Stimulated activated CD4-positive, alpha-beta T cell treated with anti-CD3 and anti-CD28 coated beads, Interleukin-1b, Interleukin-23, amount 100 ng/mL, for 48 hours (primary cell): Measurements from ENCODE around the gene STARD5.

Experiments used
- DNase-seq: peaks from one replicate; pipeline ENCODE4 v3.0.0-alpha.2; 2020

The STARD5 gene

GRCh38 chr15:81288616-81289015, 35.3 kb downstream of the STARD5 start:
- no peak for DNase-seq

- no peak for DNase-seq
Observed at GRCh38 chr15:81288040-81288439, 35.9 kb downstream of the STARD5 start.

DNA sequence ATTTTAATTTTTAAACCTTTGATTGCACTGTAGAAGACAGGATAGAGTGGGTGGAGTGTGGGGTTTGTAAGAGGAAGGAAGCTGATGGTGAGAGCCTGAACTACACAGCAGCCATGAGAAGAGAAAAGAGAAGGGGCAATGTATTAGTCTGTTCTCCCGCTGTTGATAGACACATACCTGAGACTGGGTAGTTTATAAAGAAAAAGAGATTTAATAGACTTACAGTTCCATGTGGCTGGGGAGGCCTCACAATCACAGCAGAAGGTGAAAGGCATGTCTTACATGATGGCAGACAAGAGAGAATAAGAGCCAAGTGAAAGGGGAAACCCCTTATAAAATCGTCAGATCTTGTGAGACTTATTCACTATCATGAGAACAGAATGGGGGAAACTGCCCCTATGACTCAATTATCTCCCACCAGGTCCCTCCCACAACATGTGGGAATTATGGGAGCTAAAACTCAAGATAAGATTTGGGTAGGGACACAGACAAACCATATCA, 37.3 kb downstream of the STARD5 start:
- DNase-seq: no peak

DNA sequence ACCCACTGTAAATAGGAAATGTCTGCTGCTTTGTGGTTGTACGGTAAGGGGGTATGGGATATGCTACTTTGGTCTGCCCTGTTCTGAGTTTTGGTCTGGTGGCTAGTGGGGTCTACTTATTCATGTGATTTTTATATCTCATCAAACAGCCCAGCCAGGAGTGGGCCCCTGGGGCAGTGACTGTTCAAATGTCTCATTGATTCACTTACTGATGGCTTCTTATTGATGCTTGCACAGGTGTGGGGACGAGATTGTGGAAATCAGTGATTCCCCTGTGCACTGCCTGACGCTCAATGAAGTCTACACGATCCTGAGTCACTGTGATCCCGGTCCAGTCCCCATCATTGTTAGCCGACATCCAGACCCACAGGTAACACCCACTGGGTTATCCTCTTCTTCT, 38.5 kb downstream of the STARD5 start:
- DNase-seq: no peak

DNA sequence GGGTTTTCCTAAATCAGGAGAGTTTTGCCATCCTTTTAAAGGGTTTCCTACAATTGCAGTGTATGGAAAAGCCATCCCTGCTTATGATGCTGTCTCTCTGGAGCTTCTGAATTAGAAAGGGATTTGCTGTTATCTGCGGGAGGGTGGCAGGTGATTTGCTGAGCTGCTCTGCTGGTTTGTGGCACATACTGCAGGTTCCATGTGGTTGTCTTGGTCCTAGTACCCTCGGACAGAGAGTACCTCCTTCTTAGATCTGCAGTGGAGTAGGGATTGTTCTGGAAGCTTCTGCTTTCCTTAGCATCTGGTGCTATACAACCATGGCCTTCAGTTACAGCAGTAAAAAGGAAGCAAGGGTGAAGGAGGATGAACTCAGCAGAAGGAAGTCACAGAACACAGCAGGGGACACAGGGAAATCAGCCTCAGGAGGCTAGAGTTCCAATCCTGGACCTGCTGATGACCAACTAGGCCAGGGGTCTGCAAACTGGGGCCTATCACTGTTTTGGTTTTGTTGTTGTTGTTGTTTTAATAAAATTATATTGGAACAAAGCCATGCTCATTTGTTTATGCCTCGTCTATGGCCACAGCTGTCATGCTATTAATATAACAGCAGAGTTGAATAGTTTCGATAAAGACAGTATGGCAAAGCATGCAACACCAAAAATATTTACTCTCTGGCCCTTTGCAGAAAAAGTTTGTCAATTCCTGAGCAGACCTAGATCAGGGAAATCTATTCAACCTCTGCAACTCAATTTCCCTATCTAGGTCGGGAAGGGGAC, 39.5 kb downstream of the STARD5 start:
- no peak for DNase-seq

DNA sequence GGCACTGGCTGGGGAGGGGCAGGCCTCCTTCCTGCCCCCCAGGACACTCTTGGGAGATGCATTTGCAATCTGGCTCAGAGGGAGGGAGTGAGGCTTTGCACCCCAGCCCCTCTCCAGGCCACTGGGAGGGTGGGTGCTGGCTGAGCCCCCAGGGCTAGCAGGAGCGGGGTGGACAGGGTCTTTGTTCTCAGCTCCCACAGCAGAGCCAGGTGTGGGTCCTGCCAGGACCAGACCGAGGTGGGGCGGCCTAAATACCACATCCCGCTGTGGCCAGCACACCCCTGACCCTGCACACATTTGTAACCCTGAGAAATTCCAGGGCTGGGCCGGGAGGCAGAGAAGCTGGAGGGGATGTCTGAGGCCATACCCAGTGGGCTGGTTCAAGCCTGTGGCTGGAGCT, 41.0 kb downstream of the STARD5 start:
- DNase-seq: no peak

DNA sequence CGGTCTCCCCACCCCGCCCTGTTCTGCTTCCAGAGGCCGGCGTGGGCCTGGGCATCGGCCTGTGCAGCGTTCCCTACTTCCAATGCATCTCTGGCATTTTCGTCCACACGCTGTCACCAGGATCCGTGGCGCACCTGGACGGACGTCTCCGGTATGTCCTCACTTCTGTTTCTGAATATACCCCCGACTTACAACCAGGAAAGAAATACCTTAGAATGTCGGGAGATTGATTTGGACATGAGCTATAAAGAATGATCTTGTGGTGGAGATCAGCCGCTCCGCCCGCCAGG, 41.4 kb downstream of the STARD5 start:
- no peak for DNase-seq

DNA sequence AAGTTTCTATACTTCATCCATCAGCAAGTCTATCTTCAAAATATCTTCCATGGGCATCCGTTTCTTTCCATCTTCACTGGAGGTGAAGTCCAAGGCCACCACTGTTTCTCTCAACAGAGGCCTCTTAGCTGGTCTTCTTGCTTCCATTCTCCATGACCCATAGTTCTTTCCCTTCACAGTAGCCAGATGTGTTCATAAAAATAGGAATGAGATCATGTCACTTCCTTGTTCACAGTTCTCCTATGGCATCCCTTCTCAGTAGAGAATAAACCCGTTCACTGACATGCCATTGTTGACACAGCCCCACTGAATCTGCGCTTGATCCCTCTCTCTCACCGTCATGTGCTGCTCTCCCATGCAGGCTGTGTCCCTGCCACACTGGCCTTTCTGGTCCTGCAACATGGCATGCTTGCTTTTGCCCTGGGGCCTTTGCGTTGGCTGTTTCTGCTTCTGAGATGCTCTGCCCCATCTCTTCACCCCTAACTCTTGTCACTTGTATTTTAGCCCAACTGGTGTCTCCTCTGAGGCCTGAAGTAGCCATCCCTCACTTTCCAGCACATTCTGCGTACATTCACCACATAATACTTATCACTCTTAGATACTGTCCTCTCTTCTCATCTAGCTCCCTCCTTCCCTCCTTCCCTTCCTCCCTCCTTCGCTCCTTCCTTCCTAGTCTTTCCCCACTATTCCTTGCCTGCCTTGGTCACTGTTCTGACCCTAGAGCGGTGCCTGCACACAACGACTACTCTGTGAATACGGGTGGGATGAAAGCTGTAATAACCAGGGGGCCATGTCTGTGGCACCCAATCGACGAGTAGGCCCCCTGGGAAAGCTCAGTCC, 42.0 kb downstream of the STARD5 start:
- DNase-seq: no peak

DNA sequence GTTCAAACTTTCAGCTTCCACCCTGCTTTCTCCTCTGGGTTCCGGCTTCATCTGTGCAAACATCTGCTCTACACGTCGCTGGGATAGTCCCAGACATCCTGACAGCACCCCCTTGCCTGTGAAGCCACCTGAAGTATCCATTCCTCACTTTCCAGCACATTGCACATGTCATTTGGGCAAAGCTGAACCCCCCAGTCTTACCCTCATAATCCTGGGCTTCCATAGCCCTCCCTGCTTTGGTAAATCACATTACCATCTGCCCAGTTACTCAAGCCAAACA, 42.5 kb downstream of the STARD5 start:
- no peak for DNase-seq

GRCh38 chr15:81280696-81281455, 43.1 kb downstream of the STARD5 start:
- no peak for DNase-seq

- no peak for DNase-seq
Observed at GRCh38 chr15:81279621-81280485, 44.1 kb downstream of the STARD5 start.

- DNase-seq: no peak
Observed at GRCh38 chr15:81278306-81279029, 45.5 kb downstream of the STARD5 start.

GRCh38 chr15:81277851-81278250, 46.1 kb downstream of the STARD5 start:
- DNase-seq: no peak

DNA sequence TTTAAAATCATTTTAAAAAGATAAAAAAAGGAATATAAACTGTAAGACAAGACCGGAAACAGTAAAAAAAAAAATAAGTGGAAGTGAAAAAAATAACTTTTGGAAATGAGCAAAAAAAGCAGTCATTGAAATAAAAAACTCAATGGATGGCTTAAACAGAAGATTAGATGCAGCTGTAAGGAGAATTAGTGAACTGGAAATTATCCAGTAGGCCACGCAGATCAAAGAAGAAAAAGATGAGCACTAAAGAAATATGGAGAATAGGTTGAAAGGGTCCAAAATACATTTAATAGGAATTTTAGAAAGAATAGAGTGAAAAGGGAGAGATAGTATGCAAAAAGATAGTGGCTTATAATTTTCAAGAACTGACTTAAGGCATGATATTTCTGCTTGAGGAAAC, 47.0 kb downstream of the STARD5 start:
- DNase-seq: no peak

- DNase-seq: no peak
Observed at GRCh38 chr15:81275711-81276392, 48.1 kb downstream of the STARD5 start.

- DNase-seq: peak; percentile 81
Observed at GRCh38 chr15:81274931-81275707, 48.8 kb downstream of the STARD5 start.

DNA sequence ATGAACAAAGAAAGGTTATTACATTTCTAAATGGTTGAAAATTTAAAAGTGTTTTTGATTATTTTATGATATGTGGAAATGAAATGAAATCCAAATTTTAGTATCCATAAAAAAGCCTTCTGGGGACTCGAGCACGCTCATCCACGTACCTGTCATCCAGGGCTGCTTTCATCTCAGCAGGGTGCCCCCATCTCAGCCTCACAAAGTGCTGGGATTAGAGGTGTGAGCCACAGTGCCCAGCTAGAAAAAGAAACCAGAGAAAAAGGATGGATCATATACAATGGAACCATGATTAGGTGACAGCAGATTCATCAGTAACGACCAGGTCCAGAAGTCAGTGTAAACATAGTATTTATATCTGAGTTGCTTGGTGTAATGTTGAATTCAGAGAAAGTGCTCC, 49.7 kb downstream of the STARD5 start:
- no peak for DNase-seq

GRCh38 chr15:81273855-81274254, 50.1 kb downstream of the STARD5 start:
- DNase-seq: no peak

- DNase-seq: no peak
Observed at GRCh38 chr15:81273200-81273599, 50.7 kb downstream of the STARD5 start.

DNA sequence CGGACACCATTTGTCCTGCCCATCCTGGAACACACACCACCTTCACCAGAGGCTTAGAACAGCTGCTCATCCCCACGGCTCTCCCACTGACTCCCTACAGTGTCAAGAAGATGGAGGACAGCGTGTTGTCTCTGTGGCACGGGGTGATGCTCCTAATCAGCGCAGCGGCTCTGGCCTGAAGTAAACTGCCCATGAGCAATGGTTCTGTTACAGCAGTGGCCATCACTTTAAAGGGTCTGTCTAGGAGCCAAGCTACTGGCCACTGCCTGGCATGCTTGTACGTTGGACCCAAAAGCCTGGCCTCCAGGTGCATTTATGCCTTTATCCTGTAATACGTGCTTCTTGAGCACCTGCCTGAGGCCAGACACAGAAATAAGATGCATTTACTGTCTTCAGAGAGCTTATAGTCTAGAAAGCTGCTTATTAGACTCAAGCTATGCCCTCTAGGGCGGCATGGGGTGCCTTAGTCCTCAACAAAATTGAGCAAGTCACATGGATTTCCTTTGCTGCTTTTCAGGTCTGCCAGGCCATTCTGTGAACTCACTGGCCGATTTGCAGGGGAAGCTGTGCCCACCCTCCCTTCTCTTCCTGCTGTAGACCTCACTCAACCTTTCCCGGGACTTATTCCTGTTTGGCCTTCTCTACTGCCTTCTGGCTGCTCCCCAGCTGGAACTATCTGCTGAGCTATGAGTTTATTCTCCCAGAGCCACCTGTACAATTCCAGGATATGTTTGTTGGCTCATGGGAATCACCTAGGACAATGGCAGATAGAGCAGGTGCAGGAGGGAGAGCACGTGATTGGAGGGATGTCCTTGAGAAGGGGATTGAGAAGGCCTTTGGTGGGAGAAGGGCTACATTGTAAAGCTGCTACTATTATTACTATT, 51.9 kb downstream of the STARD5 start:
- no peak for DNase-seq
